ENCODE data around the gene SLC38A1. TPM values are rescaled to one million over a fixed set of nuclear protein-coding genes. Genes with fewer than 3 reads are reported as not detected.
A peak's percentile ranks its signal among the peaks of the same experiment; 100 is the strongest.

The SLC38A1 gene
- 283 and 314 TPM in 2 replicates for total RNA-seq

DNA sequence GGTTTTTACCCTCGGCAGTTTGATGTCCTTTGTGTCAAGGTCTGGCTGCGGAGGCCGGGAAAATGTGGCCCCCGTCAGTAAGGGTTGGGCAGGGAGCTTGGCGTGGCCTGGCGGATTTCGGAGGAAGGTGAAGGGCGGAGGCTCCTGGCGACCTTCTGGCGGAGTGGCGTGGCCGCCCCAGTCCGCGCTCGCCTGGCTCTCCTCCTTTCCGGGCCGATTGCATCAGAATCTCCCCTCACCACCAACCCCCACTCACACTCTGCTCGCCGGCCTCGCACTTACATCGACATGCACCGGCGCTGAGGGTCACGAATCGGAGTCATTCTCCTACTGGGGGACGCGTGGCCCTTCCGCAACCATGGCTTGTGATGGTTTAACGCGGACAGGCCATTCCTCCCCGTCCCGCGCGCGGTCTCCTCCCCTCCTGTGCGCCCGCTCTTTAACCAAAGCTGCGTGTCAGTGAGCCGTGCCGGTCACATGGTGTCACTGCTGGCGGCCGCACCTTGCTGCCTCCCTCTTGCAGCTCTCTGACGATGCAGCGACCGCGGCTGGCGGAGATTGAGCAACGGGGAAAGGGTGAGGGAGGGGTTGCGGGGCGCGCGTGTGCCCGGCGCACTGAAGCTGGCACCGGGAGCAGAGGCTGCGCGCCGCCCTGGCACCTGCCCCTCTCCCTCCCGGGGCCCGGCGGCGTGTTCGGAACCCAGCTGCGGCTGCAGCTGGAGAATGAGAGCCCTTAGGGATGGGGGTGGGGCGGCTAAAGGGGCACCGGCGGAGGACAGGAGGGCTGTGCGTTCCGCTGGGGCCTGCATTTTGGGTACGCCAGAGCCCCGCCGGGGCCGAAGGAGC lies at the start of gene SLC38A1:
TSS of gene SLC38A1 (minus strand) at position 461 of the 846 bp plus-strand sequence. CDS start 29,243 bp downstream, outside the sequence.
- intact Hi-C loops (cut with micrococcal nuclease): loop anchor here (1.0 to 5.0 kb wide), 10 partner anchors 53 to 1438 kb away; partner anchors contain the start of genes ARID2, RPAP3 and SCAF11
- DNase-seq (peak; percentile 77), ATAC-seq (ENCODE audit: low read depth) (peak; percentile 71)
- H3K4me1 Mint-ChIP-seq: peaks cover 23% of the 10 kb centered on the region
- no peak within 1 kb of the TSS for H3K27ac Mint-ChIP-seq
- H3K36me3 Mint-ChIP-seq (ENCODE audit: low read depth): peaks cover 6% of the 10 kb centered on the region
- CTCF ChIA-PET: interaction anchor here (0.9 to 3.0 kb wide), 11 partner anchors 8 to 393 kb away, joined by 3 to 10 read pairs (median 6); no protein-coding TSS in a partner anchor
- H3K4me3 Mint-ChIP-seq: no peak within 1 kb of the TSS
- H3K27me3 Mint-ChIP-seq: no peaks in the 10 kb centered on the region
- no peaks in the 10 kb centered on the region for H3K9me3 Mint-ChIP-seq
- POLR2A ChIA-PET: interaction anchor here (0.6 to 5.7 kb wide), 44 partner anchors 9 to 1441 kb away, joined by 3 to 154 read pairs (median 5); partner anchors contain the start of genes ARID2, SCAF11 and SLC38A2
- TF ChIP-seq CTCF (IDR thresholded peaks at IDR 0.05): no peak

DNA sequence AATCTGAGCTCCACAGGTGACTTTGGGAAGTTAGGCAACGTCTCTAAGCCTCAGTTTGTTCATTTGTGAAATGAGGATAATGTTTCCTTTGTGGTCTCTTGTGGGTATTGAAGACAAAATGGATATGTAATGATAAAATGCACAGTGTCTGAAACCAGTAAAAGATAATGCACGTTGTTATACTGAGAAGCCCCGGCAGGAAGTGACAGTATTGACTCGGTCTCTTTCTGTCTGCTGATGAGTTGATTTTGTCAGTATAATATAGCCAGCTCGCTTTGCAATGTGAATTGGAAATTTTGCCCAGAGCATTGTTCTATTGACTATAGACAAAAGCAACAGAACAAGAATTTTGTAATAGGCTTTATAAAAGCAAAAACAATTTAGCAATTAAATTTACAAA lies 49.2 kb upstream of the SLC38A1 start:
- CTCF ChIA-PET: no interaction called here
- H3K27ac Mint-ChIP-seq: no peak overlapping the region
- H3K4me3 Mint-ChIP-seq: no peak overlapping the region
- TF ChIP-seq CTCF (IDR thresholded peaks at IDR 0.05): no peak
- peaks cover 6% of the 10 kb centered on the region for H3K9me3 Mint-ChIP-seq
- peaks cover 5% of the 10 kb centered on the region for H3K27me3 Mint-ChIP-seq
- intact Hi-C loops (cut with micrococcal nuclease): no loop called here
- H3K36me3 Mint-ChIP-seq (ENCODE audit: low read depth): peaks cover 2% of the 10 kb centered on the region
- DNase-seq: no peak
- no peaks in the 10 kb centered on the region for H3K4me1 Mint-ChIP-seq
- no peak for ATAC-seq (ENCODE audit: low read depth)
- POLR2A ChIA-PET: no interaction called here

DNA sequence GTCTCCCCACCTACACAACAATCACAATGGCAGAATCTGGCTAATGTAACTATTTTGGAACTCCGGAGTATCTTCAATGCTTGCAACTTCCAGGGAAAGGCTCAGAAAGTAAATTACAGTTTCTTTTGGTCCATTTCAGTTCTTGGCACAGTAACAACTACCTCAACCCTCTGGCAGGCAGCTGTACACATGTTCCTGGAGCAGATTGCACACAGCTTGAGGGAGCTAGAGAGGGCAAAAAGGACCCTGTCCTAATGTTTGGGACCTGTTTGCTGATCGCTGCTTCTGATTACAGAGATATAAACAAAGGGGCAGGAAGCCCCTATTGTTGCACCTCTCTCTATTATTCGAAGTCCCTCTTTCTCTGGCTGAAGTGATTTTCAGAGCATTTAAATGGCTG lies 35.2 kb upstream of the SLC38A1 start:
- H3K27me3 Mint-ChIP-seq: no peaks in the 10 kb centered on the region
- no peaks in the 10 kb centered on the region for H3K36me3 Mint-ChIP-seq (ENCODE audit: low read depth)
- ChIA-PET POLR2A (no interaction called here), CTCF (interaction anchor here (1.1 to 6.7 kb wide), 4 partner anchors 9 to 179 kb away, joined by 3 to 69 read pairs (median 11); no protein-coding TSS in a partner anchor)
- H3K4me1 Mint-ChIP-seq: peaks cover 26% of the 10 kb centered on the region
- ATAC-seq (ENCODE audit: low read depth) (no peak), DNase-seq (no peak)
- no peak for TF ChIP-seq CTCF (IDR thresholded peaks at IDR 0.05)
- no peak overlapping the region for H3K27ac Mint-ChIP-seq
- intact Hi-C loops (cut with micrococcal nuclease): no loop called here
- peaks cover 9% of the 10 kb centered on the region for H3K9me3 Mint-ChIP-seq
- H3K4me3 Mint-ChIP-seq: no peak overlapping the region

- Mint-ChIP-seq H3K27ac (peak overlapping the region; percentile 20), H3K9me3 (peaks cover 7% of the 10 kb centered on the region), H3K4me1 (peaks cover 31% of the 10 kb centered on the region), H3K36me3 (ENCODE audit: low read depth) (no peaks in the 10 kb centered on the region), H3K4me3 (no peak overlapping the region), H3K27me3 (no peaks in the 10 kb centered on the region)
- DNase-seq: no peak
- TF ChIP-seq CTCF (IDR thresholded peaks at IDR 0.05): peak; percentile 30
- intact Hi-C loops (cut with micrococcal nuclease): loop anchor here (1.0 to 2.0 kb wide), 6 partner anchors 33 to 312 kb away; partner anchors contain the start of gene SCAF11
- CTCF ChIA-PET: interaction anchor here (0.6 to 6.7 kb wide), 18 partner anchors 8 to 313 kb away, joined by 3 to 69 read pairs (median 3); partner anchors contain the start of gene SCAF11
- ATAC-seq (ENCODE audit: low read depth): peak; percentile 74
- POLR2A ChIA-PET: interaction anchor here (1.0 to 1.2 kb wide), 2 partner anchors 34 to 37 kb away, joined by 3 to 5 read pairs; partner anchors contain the start of gene SLC38A1
Observed at GRCh38 chr12:46303039-46303666, 34.3 kb upstream of the SLC38A1 start.
